H1 (cell line): ENCODE measurements around the gene MDM4. TPM values are rescaled to one million over a fixed set of nuclear protein-coding genes. Genes with fewer than 3 reads are reported as not detected.

ENCODE experiments used
- CTCF ChIA-PET: fragments of 300-600 bp; sonication (Branson Sonifier 250); formaldehyde crosslinking; loops from one replicate; lab custom pipeline; 2021; ENCODE audit not compliant: partially characterized antibody; lab: Charles Lee
- POLR2A ChIA-PET: fragments of 300-600 bp; sonication (Branson Sonifier 250); formaldehyde crosslinking; loops from one replicate; lab custom pipeline; 2021; ENCODE audit warnings: inconsistent platforms; ENCODE audit not compliant: partially characterized antibody; lab: Charles Lee
- DNase-seq, 2 experiments: peaks; one replicate each; pipeline versions ENCODE4 v3.0.0 to v3.0.0-alpha.2; 2010 to 2022; ENCODE audit warnings: low spot score in 2 of 2, low read depth in 1 of 2, mixed read lengths in 1 of 2
- FAIRE-seq: peaks from 2 replicates; lab custom pipeline; 2011; peaks lifted over from hg19 to GRCh38; lab: Jason Lieb, UNC
- H2AFZ ChIP-seq: 2 replicates; pipeline ENCODE4 v1.8.1; 2012; ENCODE audit warnings: low read length, inconsistent platforms
- H2AK5ac ChIP-seq: 2 replicates; pipeline ENCODE4 v1.6.1; 2013; ENCODE audit warnings: low read depth, low read length
- H2BK120ac ChIP-seq: replicated peaks from 2 replicates; pipeline ENCODE3; 2013; ENCODE audit warnings: low read depth, low read length, inconsistent platforms
- H2BK12ac ChIP-seq: 2 replicates; pipeline ENCODE4 v1.6.1; 2013; ENCODE audit warnings: low read depth, low read length
- H2BK15ac ChIP-seq: 2 replicates; pipeline ENCODE4 v1.6.1; 2013; ENCODE audit warnings: low read length
- H2BK20ac ChIP-seq: 2 replicates; pipeline ENCODE4 v1.6.1; 2013; ENCODE audit warnings: low read length
- H2BK5ac ChIP-seq: 2 replicates; pipeline ENCODE4 v1.6.1; 2013; ENCODE audit warnings: low read depth, low read length
- H3K14ac ChIP-seq: 2 replicates; pipeline ENCODE4 v1.6.1; 2013; ENCODE audit warnings: inconsistent platforms; ENCODE audit not compliant: insufficient read length
- H3K18ac ChIP-seq: 2 replicates; pipeline ENCODE4 v1.6.1; 2013; ENCODE audit warnings: low read length; ENCODE audit errors: extremely low read depth
- H3K23ac ChIP-seq: 2 replicates; pipeline ENCODE4 v1.6.1; 2013; ENCODE audit warnings: inconsistent platforms; ENCODE audit not compliant: insufficient read length
- H3K23me2 ChIP-seq: 2 replicates; pipeline ENCODE4 v1.6.1; 2013; ENCODE audit warnings: low read depth, low read length
- H3K27ac ChIP-seq: 2 replicates; pipeline ENCODE4 v1.6.1; 2011; ENCODE audit warnings: low read depth, low read length, inconsistent platforms
- H3K27me3 ChIP-seq, 4 experiments: replicated peaks in 1 of 4; 1 replicate in 1 of 4; 2 replicates in 3 of 4; pipeline versions ENCODE4 v1.6.1 to v1.8.1; 2011 to 2013; ENCODE audit warnings: low read length in 3 of 4, mild to moderate bottlenecking in 3 of 4, inconsistent platforms in 2 of 4, mixed read lengths in 2 of 4, moderate library complexity in 1 of 4; ENCODE audit not compliant: control insufficient read depth in 3 of 4, insufficient read depth in 3 of 4; ENCODE audit errors: extremely low read depth in 1 of 4
- H3K36me3 ChIP-seq, 4 experiments: 2 replicates each; pipeline versions ENCODE4 v1.6.1 to v1.8.1; 2011 to 2013; ENCODE audit warnings: mild to moderate bottlenecking in 4 of 4, low read length in 3 of 4, moderate library complexity in 2 of 4, control low read depth in 1 of 4, inconsistent platforms in 1 of 4; ENCODE audit not compliant: insufficient read depth in 4 of 4, control insufficient read depth in 2 of 4
- H3K4ac ChIP-seq: replicated peaks from 2 replicates; pipeline ENCODE3; 2013; ENCODE audit warnings: low read length, low read depth, mixed read lengths, inconsistent platforms; ENCODE audit not compliant: insufficient read length
- H3K4me1 ChIP-seq, 4 experiments: replicated peaks in 1 of 4; 1 replicate in 1 of 4; 2 replicates in 3 of 4; pipeline versions ENCODE4 v1.6.1 to v1.8.1; 2011 to 2013; ENCODE audit warnings: low read length in 3 of 4, inconsistent platforms in 2 of 4, mixed read lengths in 1 of 4; ENCODE audit not compliant: insufficient read depth in 4 of 4, control insufficient read depth in 3 of 4
- H3K4me2 ChIP-seq, 2 experiments: 2 replicates each; pipeline versions ENCODE4 v1.6.1 to v1.8.1; 2011 to 2013; ENCODE audit warnings: low read depth in 2 of 2, low read length in 2 of 2, control low read depth in 1 of 2, inconsistent platforms in 1 of 2, mild to moderate bottlenecking in 1 of 2; ENCODE audit not compliant: insufficient read depth in 1 of 2
- H3K4me3 ChIP-seq, 4 experiments: fragments of 200-600, 300-600 bp in 1 of 4; sonication (generic), shearing (Covaris generic), sonication (Bioruptor Twin) in 1 of 4; 2 replicates each; pipeline versions ENCODE4 v1.5.1 to v1.8.1; 2011 to 2016; ENCODE audit warnings: low read length in 4 of 4, low read depth in 3 of 4, control low read depth in 2 of 4, inconsistent platforms in 2 of 4, mild to moderate bottlenecking in 2 of 4, mixed read lengths in 1 of 4, moderate library complexity in 1 of 4; ENCODE audit not compliant: insufficient read depth in 2 of 4; ENCODE audit errors: extremely low read depth in 1 of 4
- H3K56ac ChIP-seq: replicated peaks from 2 replicates; pipeline ENCODE3; 2013; ENCODE audit warnings: low read depth, mild to moderate bottlenecking, mixed read lengths, low read length, inconsistent platforms; ENCODE audit not compliant: insufficient read length
- H3K79me1 ChIP-seq: 2 replicates; pipeline ENCODE4 v1.6.1; 2013; ENCODE audit warnings: low read depth, low read length, control low read depth
- H3K79me2 ChIP-seq, 2 experiments: 2 replicates each; pipeline versions ENCODE4 v1.6.1 to v1.8.1; 2012 to 2013; ENCODE audit warnings: low read length in 2 of 2, mild to moderate bottlenecking in 2 of 2, inconsistent platforms in 1 of 2; ENCODE audit not compliant: insufficient read depth in 2 of 2, control insufficient read depth in 1 of 2
- H3K9ac ChIP-seq, 4 experiments: replicated peaks in 1 of 4; 1 replicate in 1 of 4; 2 replicates in 3 of 4; pipeline versions ENCODE4 v1.6.1 to v1.8.1; 2011 to 2013; ENCODE audit warnings: low read depth in 3 of 4, low read length in 3 of 4, control low read depth in 2 of 4, mild to moderate bottlenecking in 2 of 4, moderate library complexity in 2 of 4, inconsistent platforms in 1 of 4; ENCODE audit errors: extremely low read depth in 1 of 4
- H3K9me3 ChIP-seq, 2 experiments: 2 replicates each; pipeline versions ENCODE4 v1.6.1 to v1.8.1; 2012 to 2013; ENCODE audit warnings: mild to moderate bottlenecking in 2 of 2, moderate library complexity in 2 of 2, control low read depth in 1 of 2, inconsistent platforms in 1 of 2, low read depth in 1 of 2, low read length in 1 of 2, mixed read lengths in 1 of 2; ENCODE audit not compliant: insufficient read depth in 2 of 2
- H4K20me1 ChIP-seq, 2 experiments: replicated peaks in 1 of 2; 2 replicates each; pipeline versions ENCODE3 to v1.8.1; 2011 to 2013; ENCODE audit warnings: inconsistent platforms in 2 of 2, low read length in 2 of 2, mild to moderate bottlenecking in 1 of 2; ENCODE audit not compliant: insufficient read depth in 2 of 2, control insufficient read depth in 1 of 2
- H4K5ac ChIP-seq: 2 replicates; pipeline ENCODE4 v1.6.1; 2013; ENCODE audit warnings: low read length, low read depth, mixed read lengths, inconsistent platforms; ENCODE audit not compliant: insufficient read length
- H4K8ac ChIP-seq: 2 replicates; pipeline ENCODE4 v1.8.0; 2013; ENCODE audit warnings: mild to moderate bottlenecking, moderate library complexity, low read length, inconsistent platforms; ENCODE audit not compliant: insufficient read depth; ENCODE audit errors: extremely low read depth
- H4K91ac ChIP-seq: replicated peaks from 2 replicates; pipeline ENCODE3; 2013; ENCODE audit warnings: low read length, mixed read lengths, inconsistent platforms; ENCODE audit not compliant: insufficient read length
- NANOG ChIP-seq: IDR thresholded peaks from 2 replicates; pipeline ENCODE4 v1.6.1; 2011; ENCODE audit warnings: low read length, low read depth, mild to moderate bottlenecking, inconsistent platforms; ENCODE audit not compliant: insufficient read depth, poor library complexity, severe bottlenecking
- NRF1 ChIP-seq: IDR thresholded peaks from 2 replicates; pipeline ENCODE4 v1.6.1; 2011; ENCODE audit warnings: mild to moderate bottlenecking, low read depth, low read length, improper control_type of control experiment
- WGBS, 2 experiments: shearing (Covaris generic) in 1 of 2; methylation state at CpG; one replicate each; pipeline versions ENCODE4 v1.1.6 to v1.1.7; 2013 to 2015; ENCODE audit warnings: low lambda C conversion rate in 2 of 2, mixed read lengths in 2 of 2, inconsistent platforms in 1 of 2, low coverage in 1 of 2, missing lambda C conversion rate in 1 of 2; ENCODE audit not compliant: insufficient replicate concordance in 2 of 2, insufficient coverage in 1 of 2, insufficient read length in 1 of 2; ENCODE audit errors: extremely low coverage in 1 of 2, missing lambda C conversion rate in 1 of 2; 5-methylcytosine and 5-hydroxymethylcytosine counted together
- polyA plus RNA-seq, 7 experiments: library from polyadenylated mRNA; depleted of rRNA in 3 of 7; stranded (reverse) in 5 of 7; unstranded in 2 of 7; fragments of >200 nt in 5 of 7; fragments of 200-250 nt in 2 of 7; gene quantifications; 1 replicate in 5 of 7; 2 replicates in 1 of 7; 4 replicates in 1 of 7; pipeline versions ENCODE4 v1.2.1 to v1.2.3, GENCODE V29; 2011 to 2013; ENCODE audit warnings: missing spikeins in 2 of 7, mixed read lengths in 2 of 7
- total RNA-seq: library from RNA; stranded (reverse); fragmentation: NEBNext Ultra II Directional; extraction: Animal tissue kit (Norgen Biotek cat#: 25700); gene quantifications from 2 replicates; pipeline ENCODE4 v1.2.1, GENCODE V29; 2021
- TF ChIP-seq, protein P1 (sequence below): IDR thresholded peaks from 2 replicates; pipeline ENCODE4 v1.6.1; 2012; ENCODE audit warnings: inconsistent platforms

Gene MDM4
- total and polyA plus RNA-seq, 2 of the 8 experiments (the other 6 are each of a cell fraction or from before 2014, with no cell fraction given) = 10.8 to 84.9 TPM

DNA sequence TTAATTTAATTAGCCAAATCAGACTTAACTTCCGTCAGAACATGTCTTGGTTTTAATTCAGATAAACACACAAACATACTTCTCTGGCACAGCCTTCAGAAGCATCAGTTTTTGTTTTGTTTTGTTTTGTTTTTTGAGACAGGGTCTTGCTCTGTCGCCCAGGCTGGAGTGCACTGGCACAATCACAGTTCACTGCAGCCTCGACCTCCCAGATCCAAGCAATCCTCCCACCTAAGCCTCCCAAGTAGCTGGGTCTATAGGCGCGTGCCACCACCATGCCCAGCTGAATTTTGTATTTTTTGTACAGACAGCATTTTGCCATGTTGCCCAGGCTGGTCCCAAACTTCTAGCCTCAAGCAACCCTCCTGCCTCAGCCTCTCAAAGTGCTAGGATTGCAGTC, 34.7 kb downstream of the MDM4 start:
- Histone ChIP-seq H3K56ac (no peak overlapping the region), H3K23me2 (no peaks in the 10 kb centered on the region), H3K4ac (no peak overlapping the region), H3K18ac (no peak overlapping the region), H3K4me2 (no peak overlapping the region), H3K9ac (no peak overlapping the region), H3K14ac (no peak overlapping the region), H2AK5ac (no peak overlapping the region), H3K79me2 (peaks cover 0 to 3% of the 10 kb centered on the region in 2 experiments; a peak in 1 of 4 replicates), H3K27ac (no peak overlapping the region), H4K91ac (no peak overlapping the region), H3K23ac (no peak overlapping the region), H2AFZ (no peak overlapping the region), H4K20me1 (no peaks in the 10 kb centered on the region), H3K9me3 (no peaks in the 10 kb centered on the region), H2BK15ac (no peak overlapping the region)
- whole genome bisulfite sequencing, 2 experiments = 75% methylated on average over 5 of the region's 5 CpGs; no CpG with 5 or more reads in 1 of the 2 experiments
- FAIRE-seq = no peak
- POLR2A ChIA-PET = interaction anchor here (1.0 to 1.3 kb wide), 2 partner anchors 15 to 23 kb away, joined by 3 read pairs; no protein-coding TSS in a partner anchor
- TF ChIP-seq, protein P1, sequence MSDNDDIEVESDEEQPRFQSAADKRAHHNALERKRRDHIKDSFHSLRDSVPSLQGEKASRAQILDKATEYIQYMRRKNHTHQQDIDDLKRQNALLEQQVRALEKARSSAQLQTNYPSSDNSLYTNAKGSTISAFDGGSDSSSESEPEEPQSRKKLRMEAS = no peak
- no peak for TF ChIP-seq NANOG
- no peak for TF ChIP-seq NRF1
- TF ChIP-seq, all 59 proteins: peak for 0
- H2BK12ac ChIP-seq = no peak overlapping the region
- H4K8ac ChIP-seq = no peak overlapping the region
- CTCF ChIA-PET = interaction anchor here (1.0 to 1.6 kb wide), 5 partner anchors 11 to 240 kb away, joined by 3 to 7 read pairs (median 3); no protein-coding TSS in a partner anchor
- no peaks in the 10 kb centered on the region for H3K4me1 ChIP-seq
- DNase-seq = no peak
- H2BK120ac ChIP-seq = no peak overlapping the region
- peaks cover 11 to 59% (median 45%) of the 10 kb centered on the region in 4 experiments for H3K36me3 ChIP-seq
- no peak overlapping the region for H2BK20ac ChIP-seq
- H3K79me1 ChIP-seq = no peaks in the 10 kb centered on the region
- H3K27me3 ChIP-seq = no peaks in the 10 kb centered on the region
- no peak overlapping the region for H2BK5ac ChIP-seq
- no peak overlapping the region for H4K5ac ChIP-seq
- H3K4me3 ChIP-seq = no peak overlapping the region
